Kidney capillary endothelial cell (primary cell): ENCODE results near the gene NLGN1.

Experiments
- DNase-seq: peaks from one replicate; pipeline ENCODE4 v3.0.0-alpha.2; 2018; ENCODE audit warnings: low spot score

NLGN1 gene

GRCh38 chr3:173846584-173846983, 449.0 kb downstream of the NLGN1 start:
- DNase-seq: no peak

GRCh38 chr3:173849489-173849888, 451.9 kb downstream of the NLGN1 start:
- DNase-seq: no peak

GRCh38 chr3:173857154-173857553, 459.6 kb downstream of the NLGN1 start:
- DNase-seq: no peak

GRCh38 chr3:173862701-173863100, 465.2 kb downstream of the NLGN1 start:
- no peak for DNase-seq

DNA sequence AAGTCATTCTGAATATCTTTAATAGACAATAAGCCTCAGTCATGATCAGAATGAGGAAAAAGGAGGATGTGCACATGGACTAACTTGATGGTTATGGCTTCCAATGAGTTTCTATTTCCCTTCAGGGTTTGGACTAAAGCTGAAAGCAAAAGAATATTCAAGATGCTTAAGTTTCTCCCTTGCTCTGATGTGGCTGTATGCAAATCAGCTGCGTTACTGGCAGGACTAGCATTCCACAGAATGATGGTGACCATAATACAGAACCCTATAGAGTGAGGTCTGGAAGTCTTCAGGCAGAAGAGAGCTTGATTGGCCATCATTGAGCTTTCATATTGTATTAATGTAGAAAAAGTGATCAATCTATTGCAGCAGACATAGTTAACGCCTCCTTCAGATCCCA, 466.0 kb downstream of the NLGN1 start:
- DNase-seq: no peak

- DNase-seq: no peak
These were observed 468.5 kb downstream of the NLGN1 start for GRCh38 chr3:173865900-173866498.

GRCh38 chr3:173869766-173870165, 472.2 kb downstream of the NLGN1 start:
- no peak for DNase-seq

GRCh38 chr3:173870976-173871375, 473.4 kb downstream of the NLGN1 start:
- no peak for DNase-seq

GRCh38 chr3:173875790-173876189, 478.2 kb downstream of the NLGN1 start:
- no peak for DNase-seq

DNA sequence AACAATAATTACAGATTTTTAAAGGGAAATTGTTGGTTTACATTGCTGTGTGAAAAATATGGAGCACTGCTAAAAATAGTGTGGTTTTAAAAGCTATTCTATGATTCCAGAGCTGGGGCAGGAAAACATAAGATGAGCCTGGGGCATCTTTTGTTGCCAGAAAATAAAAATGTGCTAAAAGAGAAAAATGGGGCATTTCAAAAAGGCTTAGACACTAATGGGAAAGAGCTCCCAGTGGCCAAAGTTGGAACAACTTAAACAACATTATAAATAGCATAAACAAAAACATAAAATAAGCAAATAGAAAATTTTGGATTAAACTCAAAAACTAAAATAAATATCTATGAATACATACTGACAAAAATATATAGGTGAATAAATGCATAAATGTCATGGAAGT, 478.9 kb downstream of the NLGN1 start:
- DNase-seq: no peak

- DNase-seq: no peak
These were observed 490.3 kb downstream of the NLGN1 start for GRCh38 chr3:173887888-173888287.

- DNase-seq: no peak
These were observed 492.1 kb downstream of the NLGN1 start for GRCh38 chr3:173889596-173889995.

DNA sequence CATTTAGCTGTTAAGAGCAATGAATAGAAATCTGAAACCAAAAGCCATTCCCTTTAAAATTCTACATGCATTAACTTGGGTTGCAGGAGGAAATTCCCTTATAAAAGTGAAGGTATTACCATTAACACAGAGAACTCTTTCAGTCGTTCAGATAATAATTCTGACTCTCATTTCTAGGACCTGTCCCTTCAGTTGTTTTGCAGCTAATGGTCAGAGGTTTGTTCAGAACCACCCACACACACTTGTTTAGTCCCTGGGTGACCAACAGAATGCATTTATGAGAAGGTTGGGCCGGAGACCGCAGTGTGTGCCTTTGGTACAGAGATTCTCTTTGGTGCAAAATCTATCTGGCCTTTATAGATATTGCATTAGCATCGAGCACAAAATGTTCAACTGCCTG, 492.5 kb downstream of the NLGN1 start:
- DNase-seq: no peak

DNA sequence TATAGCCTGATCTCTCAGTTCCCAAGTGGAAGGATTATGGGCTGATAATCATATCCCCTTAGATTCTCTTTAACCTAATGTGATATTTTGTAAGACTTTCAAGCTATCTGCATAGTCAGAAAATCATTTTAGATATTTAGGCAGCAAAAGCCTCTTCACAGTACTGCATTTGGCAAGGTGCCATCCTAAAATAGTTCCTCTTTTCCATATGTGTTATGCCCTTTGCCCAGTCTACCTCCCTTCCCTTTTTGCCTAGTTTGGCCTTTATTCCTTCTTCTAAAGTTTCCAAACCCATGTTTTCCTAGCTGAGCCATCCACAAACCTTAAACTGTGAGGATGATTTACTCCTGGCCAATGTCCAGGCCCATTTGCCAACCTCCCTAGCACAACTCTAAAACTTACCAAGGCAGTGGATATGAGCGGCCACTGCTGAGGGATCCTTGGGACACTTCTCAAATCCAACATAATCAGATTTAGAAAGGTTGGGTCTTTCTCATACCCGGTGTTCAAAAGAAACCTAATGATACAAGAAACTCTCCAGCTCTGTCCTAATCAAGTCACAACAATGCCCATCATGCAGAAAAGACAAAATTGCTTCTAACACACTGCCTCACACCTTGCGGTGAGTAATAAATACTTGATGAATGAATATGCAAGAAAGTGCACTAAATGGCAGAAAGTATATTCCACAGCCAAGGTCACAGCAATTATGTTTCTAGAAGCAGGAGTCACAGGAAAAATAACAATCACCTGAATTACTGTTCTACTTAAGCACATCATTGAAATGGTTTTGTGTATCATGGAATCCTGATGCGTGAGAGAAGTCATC, 493.9 kb downstream of the NLGN1 start:
- no peak for DNase-seq

DNA sequence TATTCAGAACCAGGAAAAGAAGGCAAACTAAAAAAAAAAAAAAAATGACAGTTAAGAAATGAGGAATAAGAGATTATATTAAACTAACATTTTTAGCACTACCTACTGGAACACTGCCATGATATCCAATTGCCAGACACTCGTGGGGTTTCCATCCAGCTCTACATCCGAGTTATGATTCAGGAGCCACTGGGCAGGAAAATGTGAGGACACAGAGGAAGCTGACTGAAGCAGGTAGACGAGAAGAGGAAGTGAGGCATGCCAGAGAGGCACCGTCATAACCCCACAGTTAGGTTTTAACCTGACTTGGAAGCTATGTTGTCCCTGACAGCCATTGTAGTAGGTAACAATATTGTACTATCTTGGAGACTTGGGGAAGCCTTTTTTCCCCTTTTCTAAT, 495.0 kb downstream of the NLGN1 start:
- DNase-seq: peak; percentile 79

GRCh38 chr3:173893066-173893465, 495.5 kb downstream of the NLGN1 start:
- DNase-seq: no peak

GRCh38 chr3:173893835-173894234, 496.3 kb downstream of the NLGN1 start:
- no peak for DNase-seq

DNA sequence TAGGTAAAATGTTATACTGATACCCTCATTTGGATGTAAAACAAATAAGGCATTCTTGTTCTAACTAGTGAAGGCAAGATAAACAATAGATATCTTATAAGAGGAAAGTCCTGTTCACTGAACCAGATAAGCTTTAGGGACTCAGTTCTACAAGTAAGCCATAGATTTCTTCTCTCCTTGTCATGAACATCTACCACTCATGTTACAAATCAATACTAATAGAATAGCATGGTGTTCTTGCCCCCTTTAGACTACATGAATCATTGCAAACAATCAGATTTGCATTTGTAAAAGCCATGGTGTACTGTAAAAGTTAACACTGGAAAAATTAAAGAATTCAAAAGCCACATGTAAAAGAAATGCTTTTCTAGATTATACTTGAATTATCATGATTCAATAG, 500.1 kb downstream of the NLGN1 start:
- no peak for DNase-seq

DNA sequence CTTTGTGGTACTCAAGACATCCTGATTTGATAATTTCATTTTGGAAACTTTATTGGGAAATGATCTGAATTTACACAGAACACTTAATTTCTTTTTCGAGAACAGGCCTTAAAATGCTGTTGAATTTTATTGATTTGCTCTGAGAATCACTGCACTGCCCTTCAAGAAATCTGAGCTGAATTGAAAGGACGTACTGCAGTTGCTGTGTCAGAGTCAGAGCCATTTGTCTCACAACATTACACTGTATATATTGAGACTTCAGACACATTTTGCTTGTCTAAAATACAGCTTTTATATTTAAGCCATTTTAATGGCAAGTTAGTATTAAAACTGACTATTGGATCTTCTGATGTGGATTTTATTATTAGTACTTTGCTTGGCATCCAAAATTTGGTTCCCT, 504.1 kb downstream of the NLGN1 start:
- DNase-seq: no peak

GRCh38 chr3:173902401-173902800, 504.9 kb downstream of the NLGN1 start:
- DNase-seq: no peak

- no peak for DNase-seq
These were observed 505.3 kb downstream of the NLGN1 start for GRCh38 chr3:173902871-173903270.

GRCh38 chr3:173905381-173905780, 507.8 kb downstream of the NLGN1 start:
- DNase-seq: no peak

GRCh38 chr3:173911446-173911845, 513.9 kb downstream of the NLGN1 start:
- no peak for DNase-seq

DNA sequence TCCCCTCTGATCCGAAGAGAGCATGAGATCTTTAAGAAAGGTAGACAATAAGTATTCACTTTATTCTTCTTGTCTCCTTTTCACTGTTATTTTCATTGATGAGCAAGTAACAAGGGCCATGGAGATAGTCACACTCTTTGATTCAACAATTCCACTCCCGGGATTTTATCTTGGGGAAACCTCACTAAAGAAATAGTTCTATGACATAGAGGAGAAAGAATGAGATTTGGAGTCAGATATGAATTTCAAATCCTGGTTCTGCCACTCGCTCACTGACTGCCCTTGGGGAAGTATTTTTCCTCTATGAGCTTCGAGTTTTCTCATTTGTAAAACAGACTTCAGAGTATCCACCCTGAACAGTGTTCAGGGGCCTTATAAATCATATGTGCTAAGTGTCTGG, 514.6 kb downstream of the NLGN1 start:
- DNase-seq: no peak
